GM10248 (cell line): ENCODE results near the gene ZNF57.
"Not testable (repeated sequence)": the region's sequence is repeated elsewhere in the genome, so short reads cannot be mapped to it uniquely, and the experiment has no call there.

Source experiments
- CTCF ChIA-PET: fragments of 300-600 bp; sonication (Branson Sonifier 250); formaldehyde crosslinking; extraction: SDS; loops from one replicate; lab custom pipeline; 2021; ENCODE audit warnings: antibody characterized with exemption; lab: Yijun Ruan, JAX
- POLR2A ChIA-PET: fragments of 350-650 bp; sonication (Branson Sonifier 250); formaldehyde crosslinking; extraction: SDS; loops from one replicate; lab custom pipeline; 2020; ENCODE audit warnings: antibody characterized with exemption; lab: Yijun Ruan, JAX
- DNase-seq: peaks from one replicate; pipeline ENCODE4 v3.0.0; 2012; ENCODE audit errors: extremely low spot score
- CTCF ChIP-seq: IDR thresholded peaks from 2 replicates; pipeline ENCODE4 v1.5.1; 2012; ENCODE audit warnings: mild to moderate bottlenecking, low read depth; ENCODE audit errors: extremely low read depth, missing control alignments, control extremely low read depth

The ZNF57 gene

GRCh38 chr19:2888731-2889224 is 11.9 kb upstream of the ZNF57 start:
- peak; percentile 67 for DNase-seq
- CTCF ChIA-PET = interaction anchor here (0.6 to 3.3 kb wide), 6 partner anchors 20 to 240 kb away, joined by 3 to 20 read pairs (median 4); no protein-coding TSS in a partner anchor

GRCh38 chr19:2890531-2890930 is 10.2 kb upstream of the ZNF57 start:
- CTCF ChIA-PET, POLR2A ChIA-PET, DNase-seq: not testable (repeated sequence)

More at GRCh38 chr19:2888731-2889224, 11.9 kb upstream of the ZNF57 start:
- TF ChIP-seq CTCF = no peak
- POLR2A ChIA-PET = no interaction called here

GRCh38 chr19:2896694-2897093 is 4.0 kb upstream of the ZNF57 start:
- CTCF ChIA-PET = interaction anchor here (1.8 kb wide), 1 partner anchor 9 kb away, joined by 5 read pairs; no protein-coding TSS in a partner anchor
- no peak for TF ChIP-seq CTCF
- POLR2A ChIA-PET = no interaction called here
- no peak for DNase-seq

- DNase-seq = no peak
- POLR2A ChIA-PET = no interaction called here
These were observed 2.0 kb downstream of the ZNF57 start for GRCh38 chr19:2902590-2903218.

GRCh38 chr19:2903326-2903725 is 2.6 kb downstream of the ZNF57 start:
- DNase-seq, POLR2A ChIA-PET: not testable (repeated sequence)
- CTCF ChIA-PET = interaction anchor here (2.2 kb wide), 1 partner anchor 255 kb away, joined by 4 read pairs; no protein-coding TSS in a partner anchor

More at GRCh38 chr19:2902590-2903218, 2.0 kb downstream of the ZNF57 start:
- TF ChIP-seq CTCF = no peak
- CTCF ChIA-PET = interaction anchor here (0.7 to 2.2 kb wide), 3 partner anchors 10 to 254 kb away, joined by 3 to 4 read pairs (median 4); no protein-coding TSS in a partner anchor

GRCh38 chr19:2905918-2906519 is 5.3 kb downstream of the ZNF57 start:
- CTCF ChIA-PET = no interaction called here
- POLR2A ChIA-PET = interaction anchor here (0.6 kb wide), 1 partner anchor 14 kb away, joined by 3 read pairs; no protein-coding TSS in a partner anchor
- no peak for TF ChIP-seq CTCF
- DNase-seq = no peak

- ChIA-PET POLR2A (no interaction called here), CTCF (interaction anchor here (1.2 kb wide), 1 partner anchor 20 kb away, joined by 3 read pairs; no protein-coding TSS in a partner anchor)
- no peak for DNase-seq
- no peak for TF ChIP-seq CTCF
These were observed 6.0 kb downstream of the ZNF57 start for GRCh38 chr19:2906631-2907195.
